ENCODE data around the gene SPEM3.

Gene SPEM3

DNA sequence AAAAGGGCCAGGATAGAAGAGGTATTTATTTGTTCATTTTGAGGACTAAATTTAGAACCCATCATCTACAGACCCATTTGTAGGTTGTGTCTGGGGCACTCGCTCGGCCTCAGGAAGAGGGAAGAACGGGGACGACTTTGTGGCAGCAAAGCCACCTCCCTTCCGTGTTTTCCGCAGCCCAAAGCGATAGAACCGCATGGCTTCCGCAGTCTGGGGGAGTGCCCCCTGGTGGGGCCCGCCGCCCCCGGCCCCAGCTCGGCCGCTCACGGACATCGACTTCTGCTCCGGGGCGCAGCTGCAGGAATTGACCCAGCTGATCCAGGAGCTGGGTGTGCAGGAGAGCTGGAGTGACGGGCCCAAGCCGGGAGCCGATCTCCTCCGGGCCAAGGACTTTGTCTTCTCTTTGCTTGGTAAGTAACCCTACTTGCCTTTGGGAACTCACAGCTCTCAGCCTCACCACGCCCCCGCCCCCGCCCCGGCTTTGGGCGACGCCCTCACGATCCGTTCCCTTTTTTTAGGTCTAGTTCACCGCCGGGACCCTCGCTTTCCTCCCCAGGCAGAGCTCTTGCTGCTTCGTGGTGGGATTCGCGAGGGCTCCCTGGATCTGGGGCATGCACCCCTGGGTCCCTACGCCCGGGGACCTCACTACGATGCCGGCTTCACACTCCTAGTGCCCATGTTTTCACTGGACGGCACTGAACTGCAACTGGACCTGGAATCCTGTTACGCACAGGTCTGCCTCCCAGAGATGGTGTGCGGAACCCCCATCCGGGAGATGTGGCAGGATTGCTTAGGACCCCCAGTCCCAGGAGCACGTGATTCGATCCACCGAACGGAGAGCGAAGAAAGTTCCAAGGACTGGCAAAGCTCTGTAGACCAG is 7.3 kb downstream of the SPEM3 start:
- Histone ChIP-seq H3K9ac (ENCODE audit: low read length) (peak overlapping the region; percentile 61), H3K36me3 (ENCODE audit: low read length) (no peaks in the 10 kb centered on the region), H3K27ac (ENCODE audit: low read depth, low read length) (peak overlapping the region; percentile 59), H4K20me1 (ENCODE audit: low read depth, low read length) (no peaks in the 10 kb centered on the region), H3F3A (ENCODE audit: insufficient read depth) (no peaks in the 10 kb centered on the region), H2AFZ (ENCODE audit: low read depth, low read length, severe bottlenecking) (peak overlapping the region; percentile 75), H3K27me3 (ENCODE audit: low read length) (no peaks in the 10 kb centered on the region), H3K9me2 (replicated peaks; ENCODE audit: insufficient read depth, low read length) (no peaks in the 10 kb centered on the region), H3K9me3 (ENCODE audit: insufficient read depth, low read length) (no peaks in the 10 kb centered on the region), H3K4me2 (ENCODE audit: low read depth, low read length, poor library complexity, severe bottlenecking) (peak overlapping the region; percentile 66), H3K4me3 (ENCODE audit: insufficient read depth, low read length, poor library complexity, severe bottlenecking) (peak overlapping the region; percentile 77), H3K79me2 (ENCODE audit: insufficient read depth, low read length) (no peaks in the 10 kb centered on the region)
- TF ChIP-seq, protein P1, sequence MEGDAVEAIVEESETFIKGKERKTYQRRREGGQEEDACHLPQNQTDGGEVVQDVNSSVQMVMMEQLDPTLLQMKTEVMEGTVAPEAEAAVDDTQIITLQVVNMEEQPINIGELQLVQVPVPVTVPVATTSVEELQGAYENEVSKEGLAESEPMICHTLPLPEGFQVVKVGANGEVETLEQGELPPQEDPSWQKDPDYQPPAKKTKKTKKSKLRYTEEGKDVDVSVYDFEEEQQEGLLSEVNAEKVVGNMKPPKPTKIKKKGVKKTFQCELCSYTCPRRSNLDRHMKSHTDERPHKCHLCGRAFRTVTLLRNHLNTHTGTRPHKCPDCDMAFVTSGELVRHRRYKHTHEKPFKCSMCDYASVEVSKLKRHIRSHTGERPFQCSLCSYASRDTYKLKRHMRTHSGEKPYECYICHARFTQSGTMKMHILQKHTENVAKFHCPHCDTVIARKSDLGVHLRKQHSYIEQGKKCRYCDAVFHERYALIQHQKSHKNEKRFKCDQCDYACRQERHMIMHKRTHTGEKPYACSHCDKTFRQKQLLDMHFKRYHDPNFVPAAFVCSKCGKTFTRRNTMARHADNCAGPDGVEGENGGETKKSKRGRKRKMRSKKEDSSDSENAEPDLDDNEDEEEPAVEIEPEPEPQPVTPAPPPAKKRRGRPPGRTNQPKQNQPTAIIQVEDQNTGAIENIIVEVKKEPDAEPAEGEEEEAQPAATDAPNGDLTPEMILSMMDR (IDR thresholded peaks at IDR 0.05; ENCODE audit: insufficient read depth, low read length, poor library complexity, severe bottlenecking): peak; percentile 19
- TF ChIP-seq EZH2phosphoT487 (conservative IDR thresholded peaks at IDR 0.05; ENCODE audit: low read length): no peak

DNA sequence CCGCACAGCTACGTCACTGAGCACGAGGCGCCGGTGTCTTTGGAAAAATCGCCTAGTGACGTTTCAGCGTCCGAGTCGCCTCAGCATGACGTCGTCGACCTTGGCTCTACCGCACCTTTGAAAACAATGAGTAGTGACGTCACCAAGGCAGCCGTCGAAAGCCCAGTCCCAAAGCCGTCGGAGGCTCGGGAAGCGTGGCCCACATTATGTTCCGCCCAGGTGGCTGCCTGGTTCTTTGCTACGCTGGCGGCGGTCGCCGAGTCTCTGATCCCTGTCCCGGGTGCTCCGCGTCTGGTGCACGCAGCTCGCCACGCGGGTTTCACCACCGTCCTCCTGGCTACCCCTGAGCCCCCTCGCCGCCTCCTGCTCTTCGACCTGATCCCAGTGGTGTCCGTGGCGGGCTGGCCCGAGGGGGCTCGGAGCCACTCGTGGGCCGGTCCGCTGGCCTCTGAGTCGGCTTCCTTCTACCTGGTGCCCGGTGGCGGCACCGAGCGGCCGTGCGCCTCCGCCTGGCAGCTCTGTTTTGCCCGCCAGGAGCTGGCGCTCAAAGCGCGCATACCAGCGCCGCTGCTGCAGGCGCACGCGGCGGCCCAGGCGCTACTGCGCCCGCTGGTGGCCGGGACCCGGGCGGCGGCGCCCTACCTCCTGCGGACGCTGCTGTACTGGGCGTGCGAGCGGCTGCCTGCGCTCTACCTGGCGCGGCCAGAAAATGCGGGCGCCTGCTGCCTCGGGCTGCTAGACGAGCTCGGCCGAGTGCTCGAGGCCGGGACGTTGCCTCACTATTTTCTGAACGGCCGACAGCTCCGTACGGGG is 8.1 kb downstream of the SPEM3 start:
- no peaks in the 10 kb centered on the region for H3F3A ChIP-seq (ENCODE audit: insufficient read depth)
- H3K9me2 ChIP-seq (replicated peaks; ENCODE audit: insufficient read depth, low read length): no peaks in the 10 kb centered on the region
- H3K27ac ChIP-seq (ENCODE audit: low read depth, low read length): no peak overlapping the region
- no peak overlapping the region for H3K9ac ChIP-seq (ENCODE audit: low read length)
- no peaks in the 10 kb centered on the region for H4K20me1 ChIP-seq (ENCODE audit: low read depth, low read length)
- H3K4me3 ChIP-seq (ENCODE audit: insufficient read depth, low read length, poor library complexity, severe bottlenecking): no peak overlapping the region
- no peaks in the 10 kb centered on the region for H3K79me2 ChIP-seq (ENCODE audit: insufficient read depth, low read length)
- no peak overlapping the region for H2AFZ ChIP-seq (ENCODE audit: low read depth, low read length, severe bottlenecking)
- H3K36me3 ChIP-seq (ENCODE audit: low read length): no peaks in the 10 kb centered on the region
- TF ChIP-seq EZH2phosphoT487 (conservative IDR thresholded peaks at IDR 0.05; ENCODE audit: low read length): no peak
- TF ChIP-seq, protein P1 (IDR thresholded peaks at IDR 0.05; ENCODE audit: insufficient read depth, low read length, poor library complexity, severe bottlenecking): peak; percentile 47
- H3K27me3 ChIP-seq (ENCODE audit: low read length): no peaks in the 10 kb centered on the region
- no peaks in the 10 kb centered on the region for H3K9me3 ChIP-seq (ENCODE audit: insufficient read depth, low read length)
- H3K4me2 ChIP-seq (ENCODE audit: low read depth, low read length, poor library complexity, severe bottlenecking): peak overlapping the region; percentile 66

GRCh38 chr17:7437369-7437863 is 8.8 kb downstream of the SPEM3 start:
- H4K20me1 ChIP-seq (ENCODE audit: low read depth, low read length): no peaks in the 10 kb centered on the region
- H3F3A ChIP-seq (ENCODE audit: insufficient read depth): no peaks in the 10 kb centered on the region
- no peaks in the 10 kb centered on the region for H3K27me3 ChIP-seq (ENCODE audit: low read length)
- H3K27ac ChIP-seq (ENCODE audit: low read depth, low read length): no peak overlapping the region
- no peaks in the 10 kb centered on the region for H3K9me2 ChIP-seq (replicated peaks; ENCODE audit: insufficient read depth, low read length)
- no peak overlapping the region for H3K9ac ChIP-seq (ENCODE audit: low read length)
- H3K36me3 ChIP-seq (ENCODE audit: low read length): no peaks in the 10 kb centered on the region
- H3K79me2 ChIP-seq (ENCODE audit: insufficient read depth, low read length): no peaks in the 10 kb centered on the region
- H2AFZ ChIP-seq (ENCODE audit: low read depth, low read length, severe bottlenecking): no peak overlapping the region
- TF ChIP-seq EZH2phosphoT487 (conservative IDR thresholded peaks at IDR 0.05; ENCODE audit: low read length): no peak
- TF ChIP-seq, protein P1 (IDR thresholded peaks at IDR 0.05; ENCODE audit: insufficient read depth, low read length, poor library complexity, severe bottlenecking): no peak
- no peaks in the 10 kb centered on the region for H3K9me3 ChIP-seq (ENCODE audit: insufficient read depth, low read length)
- H3K4me2 ChIP-seq (ENCODE audit: low read depth, low read length, poor library complexity, severe bottlenecking): no peak overlapping the region
- H3K4me3 ChIP-seq (ENCODE audit: insufficient read depth, low read length, poor library complexity, severe bottlenecking): no peak overlapping the region

Data from SU-DHL-6 (cell line).